ENCODE measurements around the gene LNPEP.

Gene LNPEP

GRCh38 chr5:97019435-97020117 is 83.7 kb downstream of the LNPEP start:
- TF ChIP-seq, protein P1, sequence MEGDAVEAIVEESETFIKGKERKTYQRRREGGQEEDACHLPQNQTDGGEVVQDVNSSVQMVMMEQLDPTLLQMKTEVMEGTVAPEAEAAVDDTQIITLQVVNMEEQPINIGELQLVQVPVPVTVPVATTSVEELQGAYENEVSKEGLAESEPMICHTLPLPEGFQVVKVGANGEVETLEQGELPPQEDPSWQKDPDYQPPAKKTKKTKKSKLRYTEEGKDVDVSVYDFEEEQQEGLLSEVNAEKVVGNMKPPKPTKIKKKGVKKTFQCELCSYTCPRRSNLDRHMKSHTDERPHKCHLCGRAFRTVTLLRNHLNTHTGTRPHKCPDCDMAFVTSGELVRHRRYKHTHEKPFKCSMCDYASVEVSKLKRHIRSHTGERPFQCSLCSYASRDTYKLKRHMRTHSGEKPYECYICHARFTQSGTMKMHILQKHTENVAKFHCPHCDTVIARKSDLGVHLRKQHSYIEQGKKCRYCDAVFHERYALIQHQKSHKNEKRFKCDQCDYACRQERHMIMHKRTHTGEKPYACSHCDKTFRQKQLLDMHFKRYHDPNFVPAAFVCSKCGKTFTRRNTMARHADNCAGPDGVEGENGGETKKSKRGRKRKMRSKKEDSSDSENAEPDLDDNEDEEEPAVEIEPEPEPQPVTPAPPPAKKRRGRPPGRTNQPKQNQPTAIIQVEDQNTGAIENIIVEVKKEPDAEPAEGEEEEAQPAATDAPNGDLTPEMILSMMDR (IDR thresholded peaks at IDR 0.05; ENCODE audit: low read depth, low read length) = no peak
- DNase-seq (ENCODE audit: extremely low read depth, low read depth) = no peak

GRCh38 chr5:97021416-97021815 is 85.5 kb downstream of the LNPEP start:
- DNase-seq (ENCODE audit: extremely low read depth, low read depth) = no peak
- TF ChIP-seq, protein P1 (IDR thresholded peaks at IDR 0.05; ENCODE audit: low read depth, low read length) = no peak

- no peak for DNase-seq (ENCODE audit: extremely low read depth, low read depth)
These were observed 87.0 kb downstream of the LNPEP start for GRCh38 chr5:97022898-97023297.

DNA sequence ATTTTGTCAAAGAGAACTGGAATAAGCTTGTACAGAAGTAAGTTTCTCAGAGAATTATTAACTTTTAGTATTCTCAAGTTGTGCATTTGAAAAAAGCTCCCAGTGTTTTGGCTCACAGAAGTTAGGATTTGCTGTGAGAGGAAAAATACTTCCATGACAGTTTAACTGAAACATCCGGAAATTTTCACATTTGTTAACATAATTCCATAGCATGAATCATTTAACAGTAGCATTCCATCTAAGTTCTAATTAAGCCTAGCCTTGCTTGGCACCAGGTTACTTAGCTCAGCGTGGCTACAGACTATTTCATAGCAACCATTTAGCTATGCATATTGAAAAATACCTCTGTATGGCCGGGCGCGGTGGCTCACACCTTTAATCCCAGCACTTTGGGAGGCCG is 90.8 kb downstream of the LNPEP start:
- no peak for DNase-seq (ENCODE audit: extremely low read depth, low read depth)

More at GRCh38 chr5:97022898-97023297, 87.0 kb downstream of the LNPEP start:
- TF ChIP-seq, protein P1 (IDR thresholded peaks at IDR 0.05; ENCODE audit: low read depth, low read length) = no peak

GRCh38 chr5:97037819-97038218 is 101.9 kb downstream of the LNPEP start:
- TF ChIP-seq, protein P1 (IDR thresholded peaks at IDR 0.05; ENCODE audit: low read depth, low read length) = no peak
- DNase-seq (ENCODE audit: extremely low read depth, low read depth) = no peak

More for the DNA sequence above, 90.8 kb downstream of the LNPEP start:
- TF ChIP-seq, protein P1 (IDR thresholded peaks at IDR 0.05; ENCODE audit: low read depth, low read length) = no peak

- TF ChIP-seq, protein P1 (IDR thresholded peaks at IDR 0.05; ENCODE audit: low read depth, low read length) = no peak
- no peak for DNase-seq (ENCODE audit: extremely low read depth, low read depth)
These were observed 105.4 kb downstream of the LNPEP start for GRCh38 chr5:97041239-97041638.

DNA sequence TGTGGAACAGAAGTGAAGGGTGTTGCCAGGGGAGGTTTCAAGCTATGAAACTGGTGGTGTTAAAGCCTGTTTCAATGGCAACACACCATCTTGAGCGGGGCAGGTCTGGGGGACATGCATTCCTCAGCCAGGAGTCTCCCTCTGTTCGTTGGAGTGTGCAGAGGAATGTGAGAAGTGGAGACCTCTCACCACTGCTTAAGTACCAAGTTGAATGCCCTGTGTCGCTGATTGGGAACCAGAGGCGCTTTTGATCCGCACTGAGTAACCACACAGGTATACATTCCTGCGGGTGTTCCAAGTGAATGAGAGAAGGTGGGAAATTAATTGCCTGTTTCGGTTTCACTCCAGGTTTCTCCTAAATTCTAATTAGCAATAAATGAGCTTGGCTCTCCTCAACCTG is 107.1 kb downstream of the LNPEP start:
- no peak for DNase-seq (ENCODE audit: extremely low read depth, low read depth)
- TF ChIP-seq, protein P1 (IDR thresholded peaks at IDR 0.05; ENCODE audit: low read depth, low read length) = no peak
